H9 (cell line): ENCODE data around the gene RYR1. TPM values are rescaled to one million over a fixed set of nuclear protein-coding genes. Genes with fewer than 3 reads are reported as not detected.
A peak's percentile ranks its signal among the peaks of the same experiment; 100 is the strongest.

ENCODE experiments used
- DNase-seq: peaks from one replicate; pipeline ENCODE4 v3.0.0-alpha.2; 2017
- H2AFZ ChIP-seq: one replicate; pipeline ENCODE4 v1.6.1; 2013; ENCODE audit warnings: mild to moderate bottlenecking, low read length, control low read depth, moderate library complexity
- H2AK5ac ChIP-seq: 2 replicates; pipeline ENCODE4 v1.6.1; 2013; ENCODE audit warnings: low read length, control low read depth, mixed read lengths; ENCODE audit not compliant: insufficient read length
- H2BK120ac ChIP-seq: one replicate; pipeline ENCODE4 v1.6.1; 2013; ENCODE audit warnings: low read depth, mild to moderate bottlenecking, low read length, control low read depth, inconsistent platforms; ENCODE audit not compliant: poor library complexity, severe bottlenecking
- H2BK12ac ChIP-seq: 2 replicates; pipeline ENCODE4 v1.6.1; 2013; ENCODE audit warnings: low read length, control low read depth, mixed read lengths, low read depth; ENCODE audit not compliant: insufficient read length
- H2BK15ac ChIP-seq: 2 replicates; pipeline ENCODE4 v1.6.1; 2013; ENCODE audit warnings: low read depth, low read length, control low read depth
- H2BK20ac ChIP-seq: one replicate; pipeline ENCODE4 v1.6.1; 2013; ENCODE audit warnings: low read depth, mild to moderate bottlenecking, low read length, control low read depth, inconsistent platforms; ENCODE audit not compliant: poor library complexity, severe bottlenecking
- H2BK5ac ChIP-seq: 2 replicates; pipeline ENCODE4 v1.6.1; 2013; ENCODE audit warnings: low read length, control low read depth, mixed read lengths; ENCODE audit not compliant: insufficient read length
- H3K14ac ChIP-seq: 2 replicates; pipeline ENCODE4 v1.6.1; 2013; ENCODE audit warnings: low read length, control low read depth; ENCODE audit not compliant: insufficient read depth
- H3K18ac ChIP-seq: 2 replicates; pipeline ENCODE4 v1.6.1; 2013; ENCODE audit warnings: low read depth, mild to moderate bottlenecking, mixed read lengths, low read length, control low read depth; ENCODE audit not compliant: insufficient read length
- H3K23ac ChIP-seq: 2 replicates; pipeline ENCODE4 v1.6.1; 2013; ENCODE audit warnings: low read length, control low read depth, mixed read lengths, low read depth; ENCODE audit not compliant: insufficient read length
- H3K23me2 ChIP-seq: 2 replicates; pipeline ENCODE4 v1.6.1; 2013; ENCODE audit warnings: low read depth, mild to moderate bottlenecking, mixed read lengths, low read length, control low read depth; ENCODE audit not compliant: insufficient read length, poor library complexity, severe bottlenecking
- H3K27ac ChIP-seq: 2 replicates; pipeline ENCODE4 v1.5.1; 2013; ENCODE audit warnings: low read length, control low read depth, mixed read lengths, low read depth; ENCODE audit not compliant: insufficient read length
- H3K27me3 ChIP-seq: 2 replicates; pipeline ENCODE4 v1.6.1; 2013; ENCODE audit warnings: low read length, control low read depth, inconsistent platforms; ENCODE audit not compliant: insufficient read depth
- H3K4ac ChIP-seq: 2 replicates; pipeline ENCODE4 v1.6.1; 2013; ENCODE audit warnings: low read depth, mild to moderate bottlenecking, control low read depth, inconsistent platforms, low read length, moderate library complexity
- H3K4me1 ChIP-seq: 2 replicates; pipeline ENCODE4 v1.6.1; 2013; ENCODE audit warnings: low read length, control low read depth, inconsistent platforms; ENCODE audit not compliant: insufficient read depth
- H3K4me2 ChIP-seq: 2 replicates; pipeline ENCODE4 v1.6.1; 2013; ENCODE audit warnings: low read length, control low read depth, mixed read lengths; ENCODE audit not compliant: insufficient read length, insufficient read depth
- H3K56ac ChIP-seq: 2 replicates; pipeline ENCODE4 v1.6.1; 2013; ENCODE audit warnings: low read depth, mild to moderate bottlenecking, mixed read lengths, low read length, control low read depth; ENCODE audit not compliant: insufficient read length
- H3K79me1 ChIP-seq: 2 replicates; pipeline ENCODE4 v1.6.1; 2013; ENCODE audit warnings: low read depth, mild to moderate bottlenecking, moderate library complexity, low read length, control low read depth, inconsistent platforms; ENCODE audit not compliant: insufficient read depth, poor library complexity, severe bottlenecking
- H3K79me2 ChIP-seq: 2 replicates; pipeline ENCODE4 v1.6.1; 2013; ENCODE audit warnings: low read length, control low read depth, inconsistent platforms; ENCODE audit not compliant: insufficient read depth
- H3K9ac ChIP-seq: 2 replicates; pipeline ENCODE4 v1.6.1; 2013; ENCODE audit warnings: low read length, control low read depth, mixed read lengths; ENCODE audit not compliant: insufficient read length; ENCODE audit errors: extremely low read depth
- H3K9me3 ChIP-seq: one replicate; pipeline ENCODE4 v1.6.1; 2013; ENCODE audit warnings: low read depth, low read length, inconsistent platforms; ENCODE audit not compliant: control insufficient read depth
- H3T11ph ChIP-seq: one replicate; pipeline ENCODE4 v1.6.1; 2013; ENCODE audit warnings: mild to moderate bottlenecking, low read length, control low read depth, inconsistent platforms
- H4K20me1 ChIP-seq: one replicate; pipeline ENCODE4 v1.6.1; 2013; ENCODE audit not compliant: control insufficient read depth, insufficient read length, insufficient read depth
- H4K5ac ChIP-seq: 2 replicates; pipeline ENCODE4 v1.6.1; 2013; ENCODE audit warnings: low read depth, mild to moderate bottlenecking, mixed read lengths, low read length, control low read depth; ENCODE audit not compliant: insufficient read length
- H4K8ac ChIP-seq: replicated peaks from 2 replicates; pipeline ENCODE4 v1.6.1; 2013; ENCODE audit warnings: low read length, control low read depth, mixed read lengths, low read depth; ENCODE audit not compliant: insufficient read length
- H4K91ac ChIP-seq: 2 replicates; pipeline ENCODE4 v1.6.1; 2013; ENCODE audit warnings: low read depth, mild to moderate bottlenecking, moderate library complexity, mixed read lengths, low read length, control low read depth; ENCODE audit not compliant: insufficient read length
- H3K27ac Mint-ChIP-seq, 3 experiments: 2 replicates in 2 of 3; 3 replicates in 1 of 3; pipeline ENCODE4 v1.8.0; 2020 to 2021; ENCODE audit warnings: mixed read lengths in 3 of 3, mild to moderate bottlenecking in 1 of 3, moderate library complexity in 1 of 3
- H3K27me3 Mint-ChIP-seq: 2 replicates; pipeline ENCODE4 v1.8.0; 2021; ENCODE audit warnings: low read depth, mild to moderate bottlenecking, moderate library complexity, mixed read lengths
- H3K36me3 Mint-ChIP-seq, 3 experiments: 2 replicates in 2 of 3; 3 replicates in 1 of 3; pipeline ENCODE4 v1.8.0; 2020 to 2021; ENCODE audit warnings: low read depth in 3 of 3, mixed read lengths in 3 of 3; ENCODE audit not compliant: insufficient read depth in 1 of 3
- H3K4me1 Mint-ChIP-seq, 2 experiments: 2 replicates each; pipeline ENCODE4 v1.8.0; 2020; ENCODE audit warnings: mixed read lengths in 2 of 2
- H3K4me3 Mint-ChIP-seq, 2 experiments: 2 replicates in 1 of 2; 3 replicates in 1 of 2; pipeline ENCODE4 v1.8.0; 2020 to 2021; ENCODE audit warnings: mild to moderate bottlenecking in 2 of 2, mixed read lengths in 2 of 2, moderate library complexity in 1 of 2
- H3K9me3 Mint-ChIP-seq, 2 experiments: 2 replicates in 1 of 2; 3 replicates in 1 of 2; pipeline ENCODE4 v1.8.0; 2020; ENCODE audit warnings: mild to moderate bottlenecking in 2 of 2, mixed read lengths in 2 of 2, moderate library complexity in 1 of 2
- WGBS: extraction: QIAGEN DNeasy Blood & Tissue Kit; methylation state at CpG from one replicate; pipeline ENCODE4 v1.1.7; 2013; ENCODE audit warnings: missing lambda C conversion rate, low lambda C conversion rate, mixed read lengths; ENCODE audit not compliant: insufficient read length; ENCODE audit errors: extremely low coverage; 5-methylcytosine and 5-hydroxymethylcytosine counted together
- total RNA-seq: library from RNA; stranded (reverse); gene quantifications from 2 replicates; pipeline ENCODE4 v1.2.1, GENCODE V29; 2021
- TF ChIP-seq, protein P1 (sequence below): fragments of 200-600 bp; sonication (generic); conservative IDR thresholded peaks from 3 replicates; pipeline ENCODE4 v1.8.0; 2021; ENCODE audit warnings: antibody characterized with exemption, mild to moderate bottlenecking

The RYR1 gene
- total RNA-seq, 1 experiment from 2014 or later = 8.9 TPM

DNA sequence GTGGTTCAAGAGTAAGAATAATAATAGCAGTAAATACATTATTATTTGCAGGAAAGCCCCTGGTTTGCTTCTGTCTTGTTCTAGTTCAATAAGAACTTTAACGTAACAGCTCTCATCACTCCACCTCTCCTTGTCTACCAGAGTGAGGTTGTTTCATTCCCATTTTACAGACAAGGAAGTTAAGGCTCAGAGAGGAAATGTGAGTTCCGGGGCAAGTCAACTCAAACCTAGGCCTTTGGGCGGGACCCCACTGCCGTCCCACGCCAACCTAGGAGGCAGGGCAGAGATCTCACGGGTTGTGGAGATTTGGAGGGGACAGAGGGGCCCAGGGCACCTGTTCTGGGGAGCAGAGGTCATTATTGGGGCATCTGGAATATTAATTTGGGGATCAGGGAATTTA is 182.8 kb downstream of the RYR1 start:
- Histone ChIP-seq H3T11ph (no peak overlapping the region), H4K20me1 (no peaks in the 10 kb centered on the region), H3K79me1 (peaks cover 3% of the 10 kb centered on the region), H3K23ac (no peak overlapping the region), H3K4me1 (peaks cover 4% of the 10 kb centered on the region; the same call in 1 of the 2 replicates), H4K5ac (no peak overlapping the region), H3K14ac (no peak overlapping the region), H2AFZ (no peak overlapping the region), H3K18ac (no peak overlapping the region), H3K23me2 (peaks cover 5% of the 10 kb centered on the region), H4K8ac (no peak overlapping the region), H3K4ac (no peak overlapping the region), H3K4me2 (no peak overlapping the region), H2BK120ac (no peak overlapping the region), H2AK5ac (no peak overlapping the region), H3K27ac (no peak overlapping the region), H2BK20ac (no peak overlapping the region), H3K9ac (no peak overlapping the region), H4K91ac (no peak overlapping the region), H3K56ac (no peak overlapping the region), H2BK15ac (no peak overlapping the region), H2BK12ac (no peak overlapping the region), H3K79me2 (peaks cover 4% of the 10 kb centered on the region; the same call in 1 of the 2 replicates), H2BK5ac (no peak overlapping the region), H3K9me3 (no peaks in the 10 kb centered on the region), H3K27me3 (no peaks in the 10 kb centered on the region)
- Mint-ChIP-seq H3K4me1 (peaks cover 18 to 32% of the 10 kb centered on the region in 2 experiments), H3K9me3 (no peaks in the 10 kb centered on the region; a peak in 1 of 5 replicates), H3K36me3 (peaks cover 6 to 15% (median 8%) of the 10 kb centered on the region in 3 experiments), H3K4me3 (no peak overlapping the region), H3K27ac (peak overlapping the region in 1 of 3 experiments; percentile 43; a peak in 1 of 7 replicates), H3K27me3 (0 out of 2 replicates have a peak, but pooled peaks cover under 1% of the 10 kb centered on the region)
- no peak for DNase-seq
- WGBS = no CpG with 5 or more reads among the region's 6 CpGs
- TF ChIP-seq, protein P1, sequence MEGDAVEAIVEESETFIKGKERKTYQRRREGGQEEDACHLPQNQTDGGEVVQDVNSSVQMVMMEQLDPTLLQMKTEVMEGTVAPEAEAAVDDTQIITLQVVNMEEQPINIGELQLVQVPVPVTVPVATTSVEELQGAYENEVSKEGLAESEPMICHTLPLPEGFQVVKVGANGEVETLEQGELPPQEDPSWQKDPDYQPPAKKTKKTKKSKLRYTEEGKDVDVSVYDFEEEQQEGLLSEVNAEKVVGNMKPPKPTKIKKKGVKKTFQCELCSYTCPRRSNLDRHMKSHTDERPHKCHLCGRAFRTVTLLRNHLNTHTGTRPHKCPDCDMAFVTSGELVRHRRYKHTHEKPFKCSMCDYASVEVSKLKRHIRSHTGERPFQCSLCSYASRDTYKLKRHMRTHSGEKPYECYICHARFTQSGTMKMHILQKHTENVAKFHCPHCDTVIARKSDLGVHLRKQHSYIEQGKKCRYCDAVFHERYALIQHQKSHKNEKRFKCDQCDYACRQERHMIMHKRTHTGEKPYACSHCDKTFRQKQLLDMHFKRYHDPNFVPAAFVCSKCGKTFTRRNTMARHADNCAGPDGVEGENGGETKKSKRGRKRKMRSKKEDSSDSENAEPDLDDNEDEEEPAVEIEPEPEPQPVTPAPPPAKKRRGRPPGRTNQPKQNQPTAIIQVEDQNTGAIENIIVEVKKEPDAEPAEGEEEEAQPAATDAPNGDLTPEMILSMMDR = no peak
